HG03196 (cell line): ENCODE results near the gene GPR137.

Experiments used
- ATAC-seq: cut with Tn5 transposase; IDR thresholded peaks from one replicate; pipeline ENCODE4 v1.9.1; 2021; ENCODE audit not compliant: unreplicated experiment

GPR137 gene

GRCh38 chr11:64263021-64263946 is 22.4 kb upstream of the GPR137 start:
- no peak for ATAC-seq

GRCh38 chr11:64263947-64264317 is 21.7 kb upstream of the GPR137 start:
- no peak for ATAC-seq

- no peak for ATAC-seq
Measured at GRCh38 chr11:64264371-64264852, 21.2 kb upstream of the GPR137 start.

GRCh38 chr11:64265176-64266160 is 20.2 kb upstream of the GPR137 start:
- ATAC-seq, result no peak

GRCh38 chr11:64266339-64266738 is 19.3 kb upstream of the GPR137 start:
- ATAC-seq, result no peak

GRCh38 chr11:64267207-64267945 is 18.3 kb upstream of the GPR137 start:
- ATAC-seq, result no peak

GRCh38 chr11:64268025-64268892 is 17.4 kb upstream of the GPR137 start:
- no peak for ATAC-seq

- peak; percentile 9 for ATAC-seq
Measured at GRCh38 chr11:64268893-64269539, 16.6 kb upstream of the GPR137 start.

- ATAC-seq, result peak; percentile 60
Measured at GRCh38 chr11:64269540-64270220, 16.0 kb upstream of the GPR137 start.

GRCh38 chr11:64275031-64275800 is 10.4 kb upstream of the GPR137 start:
- ATAC-seq, result no peak

- no peak for ATAC-seq
Measured at GRCh38 chr11:64275841-64276240, 9.8 kb upstream of the GPR137 start.

GRCh38 chr11:64276653-64277431 is 8.8 kb upstream of the GPR137 start:
- ATAC-seq, result no peak

- no peak for ATAC-seq
Measured at GRCh38 chr11:64278576-64279190, 7.0 kb upstream of the GPR137 start.

- no peak for ATAC-seq
Measured at GRCh38 chr11:64281957-64282770, 3.5 kb upstream of the GPR137 start.

- ATAC-seq, result no peak
Measured at GRCh38 chr11:64283092-64283491, 2.6 kb upstream of the GPR137 start.
